IMR-90 (cell line): Measurements from ENCODE around the gene CLCNKA. TPM values are rescaled to one million over a fixed set of nuclear protein-coding genes. Genes with fewer than 3 reads are reported as not detected.

Experiments used
- CTCF ChIP-seq: conservative IDR thresholded peaks from 2 replicates; pipeline ENCODE4 v1.5.1; 2012; ENCODE audit warnings: mild to moderate bottlenecking, low read depth, low read length, improper control_type of control experiment
- FOS ChIP-seq: fragments of 150-350 bp; IDR thresholded peaks from 2 replicates; pipeline ENCODE4 v1.6.1; 2016; ENCODE audit warnings: low read depth, low read length
- RAD21 ChIP-seq: IDR thresholded peaks from 2 replicates; pipeline ENCODE4 v1.6.1; 2012; ENCODE audit warnings: low read length, improper control_type of control experiment
- polyA plus RNA-seq, 3 experiments: library from polyadenylated mRNA; depleted of rRNA; stranded (reverse); fragments of >200 nt; gene quantifications; 2 replicates each; pipeline ENCODE4 v1.2.3, GENCODE V29; 2012; ENCODE audit warnings: low replicate concordance in 1 of 3
- total RNA-seq: library from RNA; depleted of rRNA; stranded (reverse); fragments of >200 nt; gene quantifications from 2 replicates; pipeline ENCODE4 v1.2.3, GENCODE V29; 2012
- TF ChIP-seq, protein P1 (sequence below): fragments of 150-350 bp; IDR thresholded peaks from 2 replicates; pipeline ENCODE4 v1.6.1; 2016; ENCODE audit warnings: low read depth, mild to moderate bottlenecking, low read length, moderate library complexity, borderline replicate concordance

The CLCNKA gene
- total and polyA plus RNA-seq, 2 of the 4 experiments (the other 2 are of a cell fraction), result 0.05 TPM; not detected in 1

GRCh38 chr1:16082283-16083038 lies 60.6 kb downstream of the CLCNKA start (continued):
- TF ChIP-seq, protein P1, sequence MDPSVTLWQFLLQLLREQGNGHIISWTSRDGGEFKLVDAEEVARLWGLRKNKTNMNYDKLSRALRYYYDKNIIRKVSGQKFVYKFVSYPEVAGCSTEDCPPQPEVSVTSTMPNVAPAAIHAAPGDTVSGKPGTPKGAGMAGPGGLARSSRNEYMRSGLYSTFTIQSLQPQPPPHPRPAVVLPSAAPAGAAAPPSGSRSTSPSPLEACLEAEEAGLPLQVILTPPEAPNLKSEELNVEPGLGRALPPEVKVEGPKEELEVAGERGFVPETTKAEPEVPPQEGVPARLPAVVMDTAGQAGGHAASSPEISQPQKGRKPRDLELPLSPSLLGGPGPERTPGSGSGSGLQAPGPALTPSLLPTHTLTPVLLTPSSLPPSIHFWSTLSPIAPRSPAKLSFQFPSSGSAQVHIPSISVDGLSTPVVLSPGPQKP, result no peak
- TF ChIP-seq RAD21, result peak; percentile 88
- peak; percentile 85 for TF ChIP-seq CTCF
- TF ChIP-seq FOS, result no peak
